ENCODE results near the gene MCF2L. TPM values are rescaled to one million over a fixed set of nuclear protein-coding genes. Genes with fewer than 3 reads are reported as not detected.

The MCF2L gene
- total and polyA plus RNA-seq, 2 donors, result 15.3 to 31.7 TPM

DNA sequence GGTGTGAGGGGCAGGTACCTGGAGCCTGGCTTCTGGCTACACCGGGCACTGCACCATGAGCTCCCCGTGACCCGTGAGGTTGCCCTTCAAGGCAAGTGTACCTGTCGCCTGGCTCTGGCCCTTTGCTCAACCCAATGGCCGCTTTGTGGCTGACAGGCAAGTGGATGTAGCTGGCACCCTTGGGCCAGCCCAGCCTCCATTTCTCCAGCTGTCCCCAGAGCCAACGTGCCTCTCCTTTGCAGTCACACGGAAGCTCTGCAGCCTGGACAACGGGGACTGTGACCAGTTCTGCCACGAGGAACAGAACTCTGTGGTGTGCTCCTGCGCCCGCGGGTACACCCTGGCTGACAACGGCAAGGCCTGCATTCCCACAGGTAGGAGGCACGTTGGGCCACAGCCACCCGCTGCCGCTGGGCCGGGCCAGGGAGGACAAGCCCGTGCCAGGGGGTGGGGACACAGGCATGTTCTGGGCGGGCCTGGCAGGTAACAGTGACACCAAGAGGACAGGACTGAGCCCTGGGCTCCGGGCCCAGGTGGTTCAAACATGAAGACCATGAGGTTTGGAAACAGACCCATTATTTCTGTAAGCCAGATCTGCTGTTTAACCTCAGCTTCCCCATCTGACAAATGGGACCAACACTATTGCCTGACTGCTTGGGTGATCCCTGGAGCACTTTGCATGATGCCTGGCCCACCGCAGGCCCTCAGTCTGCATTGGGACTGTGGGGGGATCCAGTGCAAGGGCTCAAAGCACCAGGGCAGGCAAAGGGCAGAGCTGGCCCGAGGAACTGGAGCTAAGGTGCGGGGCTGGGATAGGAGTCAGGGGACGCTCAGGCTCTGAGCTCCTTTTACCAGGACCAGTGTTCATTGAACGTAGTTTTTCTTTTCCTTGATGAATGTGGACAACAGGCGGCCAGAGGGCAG, 171.9 kb downstream of the MCF2L start:
- H3K36me3 ChIP-seq (ENCODE audit: insufficient read depth), result no peaks in the 10 kb centered on the region
- 93% methylated on average over 26 of the region's 26 CpGs for WGBS

DNA sequence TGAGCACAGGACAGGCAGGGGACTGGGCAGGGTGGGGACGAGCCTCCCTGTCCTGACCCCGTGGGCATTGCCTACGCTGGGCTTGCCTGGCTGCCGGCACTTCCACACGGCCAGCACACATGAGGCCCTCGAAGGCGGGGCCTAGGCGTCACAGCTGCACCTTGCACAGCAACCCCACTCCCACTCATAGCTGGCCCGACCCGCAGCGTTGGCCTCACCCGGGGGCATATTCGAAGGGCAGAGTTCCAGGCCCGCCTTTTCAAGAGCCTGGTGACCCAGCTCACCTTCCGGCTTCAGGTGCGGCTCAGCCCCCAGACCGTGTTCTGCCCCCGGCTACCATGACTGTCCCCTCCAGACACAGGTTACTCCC, 172.6 kb downstream of the MCF2L start:
- no peak for DNase-seq (ENCODE audit: extremely low spot score)
- no peaks in the 10 kb centered on the region for H3K36me3 ChIP-seq (ENCODE audit: insufficient read depth)
- no peak overlapping the region for H3K4me3 ChIP-seq (ENCODE audit: low read depth, low read length)
- H3K4me1 ChIP-seq (ENCODE audit: insufficient read depth), result no peaks in the 10 kb centered on the region
- H3K27ac ChIP-seq (ENCODE audit: low read depth), result no peak overlapping the region
- WGBS, result 94% methylated on average over 18 of the region's 18 CpGs

More for the DNA sequence above, 171.9 kb downstream of the MCF2L start:
- Histone ChIP-seq H3K27ac (ENCODE audit: low read depth) (no peak overlapping the region), H3K4me3 (ENCODE audit: low read depth, low read length) (no peak overlapping the region), H3K4me1 (ENCODE audit: insufficient read depth) (no peaks in the 10 kb centered on the region)
- no peak for DNase-seq (ENCODE audit: extremely low spot score)

DNA sequence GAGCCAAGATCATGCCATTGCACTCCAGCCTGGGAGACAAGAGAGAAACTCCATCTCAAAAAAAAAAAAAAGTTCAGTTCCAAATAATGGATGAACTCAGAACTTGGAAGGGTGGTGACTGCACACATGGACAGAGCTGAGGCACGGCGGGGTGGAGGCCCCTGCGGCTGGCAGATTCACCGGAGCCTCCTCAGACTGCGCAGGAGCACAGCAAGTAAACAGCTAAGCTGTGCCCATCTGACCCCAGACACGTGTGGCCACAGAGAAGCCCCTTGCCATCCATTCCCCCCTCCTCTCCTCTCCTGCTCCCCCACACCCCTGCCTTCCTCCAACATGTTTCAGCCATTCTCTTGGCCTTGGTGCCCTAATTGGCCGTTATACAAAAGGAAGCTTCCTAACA, 173.9 kb downstream of the MCF2L start:
- no peak overlapping the region for H3K27ac ChIP-seq (ENCODE audit: low read depth)
- H3K4me3 ChIP-seq (ENCODE audit: low read depth, low read length), result no peak overlapping the region
- DNase-seq (ENCODE audit: extremely low spot score), result no peak
- no peaks in the 10 kb centered on the region for H3K36me3 ChIP-seq (ENCODE audit: insufficient read depth)
- 73% methylated on average over 7 of the region's 7 CpGs for WGBS
- no peaks in the 10 kb centered on the region for H3K4me1 ChIP-seq (ENCODE audit: insufficient read depth)

DNA sequence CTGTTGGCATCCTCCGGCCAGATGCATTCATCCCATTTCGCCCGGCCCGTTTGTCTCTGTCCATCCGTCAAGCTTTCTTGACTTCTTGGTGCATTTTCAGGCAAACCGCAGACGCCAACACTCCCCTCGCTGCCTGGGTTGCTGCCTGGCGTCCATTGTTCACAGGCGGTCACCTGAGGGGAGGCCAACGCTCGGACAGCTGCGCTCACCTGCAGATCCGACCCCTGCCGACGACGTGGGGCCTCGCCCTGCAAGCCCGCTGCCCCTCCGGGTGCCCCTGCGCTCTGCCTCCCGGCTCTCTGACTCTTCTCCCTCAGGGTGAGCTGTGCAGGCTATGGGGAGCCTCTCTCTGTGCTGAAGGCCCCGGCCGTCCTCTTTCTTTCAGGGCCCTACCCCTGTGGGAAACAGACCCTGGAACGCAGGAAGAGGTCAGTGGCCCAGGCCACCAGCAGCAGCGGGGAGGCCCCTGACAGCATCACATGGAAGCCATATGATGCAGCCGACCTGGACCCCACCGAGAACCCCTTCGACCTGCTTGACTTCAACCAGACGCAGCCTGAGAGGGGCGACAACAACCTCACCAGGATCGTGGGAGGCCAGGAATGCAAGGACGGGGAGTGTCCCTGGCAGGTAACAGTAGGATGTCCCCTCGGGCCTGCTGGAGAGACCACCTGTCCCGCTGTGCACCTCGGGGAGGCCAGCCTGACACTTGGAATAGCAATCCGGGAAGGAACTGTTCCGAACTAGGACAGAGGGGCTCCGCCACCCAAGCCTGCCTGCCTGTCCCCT, 174.6 kb downstream of the MCF2L start:
- Histone ChIP-seq H3K4me1 (ENCODE audit: insufficient read depth) (no peaks in the 10 kb centered on the region), H3K27ac (ENCODE audit: low read depth) (no peak overlapping the region), H3K4me3 (ENCODE audit: low read depth, low read length) (no peak overlapping the region), H3K36me3 (ENCODE audit: insufficient read depth) (no peaks in the 10 kb centered on the region)
- 86% methylated on average over 39 of the region's 39 CpGs for WGBS
- no peak for DNase-seq (ENCODE audit: extremely low spot score)

DNA sequence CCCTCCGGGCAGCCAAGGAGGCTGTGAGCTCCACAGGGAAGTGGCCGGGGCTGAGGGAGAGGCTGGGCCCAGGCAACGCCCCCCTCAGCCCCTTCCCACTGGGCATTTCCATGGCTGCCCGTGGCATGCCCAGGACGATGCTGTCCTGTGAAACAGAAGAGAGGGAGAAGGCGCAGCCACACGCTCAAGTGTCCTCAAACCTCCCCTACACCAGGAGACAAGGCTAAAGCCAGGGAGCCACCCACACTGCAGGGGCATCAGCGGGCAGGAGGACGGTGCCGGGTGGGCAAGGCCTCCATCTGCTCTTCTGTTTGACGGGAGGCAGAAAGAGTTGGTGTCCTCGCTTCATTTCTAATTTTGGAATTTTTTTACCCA, 175.2 kb downstream of the MCF2L start:
- H3K27ac ChIP-seq (ENCODE audit: low read depth), result no peak overlapping the region
- H3K4me1 ChIP-seq (ENCODE audit: insufficient read depth), result no peaks in the 10 kb centered on the region
- DNase-seq (ENCODE audit: extremely low spot score), result no peak
- 87% methylated on average over 12 of the region's 12 CpGs for WGBS
- no peaks in the 10 kb centered on the region for H3K36me3 ChIP-seq (ENCODE audit: insufficient read depth)
- H3K4me3 ChIP-seq (ENCODE audit: low read depth, low read length), result no peak overlapping the region

DNA sequence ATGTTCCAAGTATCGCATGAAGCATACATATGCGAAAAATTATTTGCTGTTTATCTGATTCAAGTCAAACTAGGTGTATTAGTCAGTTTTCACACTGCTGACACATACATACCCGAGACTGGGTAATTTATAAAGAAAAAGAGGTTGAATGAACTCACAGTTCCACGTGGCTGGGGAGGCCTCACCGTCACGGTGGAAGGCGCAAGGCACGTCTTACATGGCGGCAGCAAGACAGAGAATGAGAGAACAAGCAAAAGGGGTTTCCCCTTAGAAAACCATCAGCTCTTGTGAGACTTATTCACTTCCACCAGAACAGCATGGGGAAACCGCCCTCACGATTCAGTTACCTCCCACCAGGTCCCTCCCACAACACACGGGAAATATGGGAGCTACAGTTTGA, 176.5 kb downstream of the MCF2L start:
- 85% methylated on average over 12 of the region's 12 CpGs for WGBS

DNA sequence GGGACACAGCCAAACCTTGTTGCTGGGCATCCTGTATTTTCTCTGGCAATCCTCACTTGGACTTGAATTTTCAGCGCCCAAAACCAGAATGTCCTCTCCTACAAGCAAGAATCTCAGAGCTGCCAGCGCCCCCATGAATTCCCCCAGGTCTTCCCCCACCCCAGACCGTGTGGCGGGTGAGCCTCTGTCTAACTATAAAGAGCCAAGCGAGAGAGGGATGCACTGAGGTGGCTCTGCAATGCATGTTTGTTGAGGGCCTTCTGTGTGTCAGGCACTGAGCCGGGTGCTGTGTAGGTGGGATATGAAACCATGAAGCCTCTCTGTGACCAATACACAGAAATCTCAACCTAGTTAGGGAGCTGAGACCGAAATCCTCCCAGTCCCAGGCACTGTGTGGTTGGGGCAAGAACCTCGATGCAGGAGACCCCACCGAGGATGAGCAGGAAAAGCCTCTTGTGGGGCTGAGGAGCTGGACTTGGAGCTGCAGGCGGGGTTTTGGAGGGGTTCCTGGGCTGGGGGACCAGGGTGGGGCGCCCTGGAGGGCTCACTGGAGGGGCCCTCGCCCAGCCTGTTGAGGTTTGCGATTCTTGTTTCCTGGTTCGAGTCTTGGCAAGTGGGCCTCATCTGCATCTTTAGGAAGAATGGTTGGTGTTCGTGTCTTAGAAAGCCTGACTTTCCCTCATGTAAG, 177.0 kb downstream of the MCF2L start:
- Histone ChIP-seq H3K4me1 (ENCODE audit: insufficient read depth) (no peaks in the 10 kb centered on the region), H3K27ac (ENCODE audit: low read depth) (no peak overlapping the region), H3K4me3 (ENCODE audit: low read depth, low read length) (no peak overlapping the region), H3K36me3 (ENCODE audit: insufficient read depth) (no peaks in the 10 kb centered on the region)
- DNase-seq (ENCODE audit: extremely low spot score), result no peak
- 89% methylated on average over 15 of the region's 15 CpGs for WGBS

More for the DNA sequence above, 176.5 kb downstream of the MCF2L start:
- H3K36me3 ChIP-seq (ENCODE audit: insufficient read depth), result no peaks in the 10 kb centered on the region
- H3K4me3 ChIP-seq (ENCODE audit: low read depth, low read length), result no peak overlapping the region
- no peak for DNase-seq (ENCODE audit: extremely low spot score)
- H3K4me1 ChIP-seq (ENCODE audit: insufficient read depth), result no peaks in the 10 kb centered on the region
- H3K27ac ChIP-seq (ENCODE audit: low read depth), result no peak overlapping the region

DNA sequence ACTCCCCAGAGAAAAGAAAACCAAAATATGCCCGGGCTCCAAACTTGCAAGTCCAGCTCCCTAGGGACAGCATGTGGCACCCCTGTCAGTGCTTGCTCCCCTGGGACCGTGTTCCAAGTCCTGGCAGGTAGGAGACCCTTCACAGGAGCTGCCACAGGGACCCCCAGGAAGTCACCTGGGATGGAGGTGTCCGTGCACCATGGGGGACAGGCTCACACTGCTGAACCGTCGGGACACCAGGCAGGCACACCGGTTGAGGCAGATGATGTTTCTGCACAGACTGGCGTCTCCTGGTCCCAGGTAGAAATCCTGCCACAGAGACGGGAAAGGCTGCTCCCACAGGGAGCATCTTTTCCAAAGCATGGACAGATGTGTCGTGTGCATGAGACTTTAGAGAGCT, 177.7 kb downstream of the MCF2L start:
- Histone ChIP-seq H3K4me3 (ENCODE audit: low read depth, low read length) (no peak overlapping the region), H3K36me3 (ENCODE audit: insufficient read depth) (no peaks in the 10 kb centered on the region), H3K4me1 (ENCODE audit: insufficient read depth) (no peaks in the 10 kb centered on the region), H3K27ac (ENCODE audit: low read depth) (no peak overlapping the region)
- no peak for DNase-seq (ENCODE audit: extremely low spot score)
- WGBS, result 85% methylated on average over 9 of the region's 9 CpGs

DNA sequence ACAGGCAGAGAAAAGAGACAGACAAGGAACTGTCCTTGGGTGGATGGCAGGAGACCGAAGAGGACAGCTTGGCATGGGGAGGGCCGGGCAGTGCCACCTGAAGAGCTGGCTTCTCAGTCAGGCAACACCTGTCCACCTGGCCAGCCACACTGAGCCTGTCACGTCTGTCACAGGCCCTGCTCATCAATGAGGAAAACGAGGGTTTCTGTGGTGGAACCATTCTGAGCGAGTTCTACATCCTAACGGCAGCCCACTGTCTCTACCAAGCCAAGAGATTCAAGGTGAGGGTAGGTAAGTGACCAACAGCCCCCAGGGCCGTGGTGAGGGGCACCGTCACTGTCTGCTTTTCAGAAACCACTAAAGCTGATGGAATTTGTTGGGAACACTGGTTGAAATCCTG, 178.2 kb downstream of the MCF2L start:
- 85% methylated on average over 8 of the region's 8 CpGs for WGBS
- DNase-seq (ENCODE audit: extremely low spot score), result no peak

DNA sequence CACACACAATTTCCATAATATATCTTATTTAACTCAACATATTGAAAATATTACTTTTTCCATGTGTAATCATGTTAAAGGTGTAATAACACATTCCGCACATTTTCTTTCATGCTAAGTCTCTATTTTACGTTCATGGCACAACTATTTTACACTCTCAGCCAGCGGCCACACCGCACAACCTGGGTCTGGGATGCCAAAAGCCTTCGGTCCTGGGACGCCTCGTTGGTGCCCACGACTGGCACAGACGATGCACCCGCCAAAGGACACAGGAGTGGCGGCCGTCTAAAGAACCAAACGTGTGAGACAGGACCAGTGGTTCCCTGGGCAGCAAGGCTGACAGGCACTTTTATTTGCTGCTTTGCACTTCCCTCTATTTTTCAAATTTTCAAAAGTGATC, 179.4 kb downstream of the MCF2L start:
- 94% methylated on average over 13 of the region's 13 CpGs for WGBS
- no peak overlapping the region for H3K4me3 ChIP-seq (ENCODE audit: low read depth, low read length)
- H3K36me3 ChIP-seq (ENCODE audit: insufficient read depth), result no peaks in the 10 kb centered on the region
- H3K27ac ChIP-seq (ENCODE audit: low read depth), result no peak overlapping the region
- H3K4me1 ChIP-seq (ENCODE audit: insufficient read depth), result no peaks in the 10 kb centered on the region
- DNase-seq (ENCODE audit: extremely low spot score), result no peak

More for the DNA sequence above, 178.2 kb downstream of the MCF2L start:
- H3K27ac ChIP-seq (ENCODE audit: low read depth), result no peak overlapping the region
- no peaks in the 10 kb centered on the region for H3K4me1 ChIP-seq (ENCODE audit: insufficient read depth)
- no peaks in the 10 kb centered on the region for H3K36me3 ChIP-seq (ENCODE audit: insufficient read depth)
- H3K4me3 ChIP-seq (ENCODE audit: low read depth, low read length), result no peak overlapping the region

DNA sequence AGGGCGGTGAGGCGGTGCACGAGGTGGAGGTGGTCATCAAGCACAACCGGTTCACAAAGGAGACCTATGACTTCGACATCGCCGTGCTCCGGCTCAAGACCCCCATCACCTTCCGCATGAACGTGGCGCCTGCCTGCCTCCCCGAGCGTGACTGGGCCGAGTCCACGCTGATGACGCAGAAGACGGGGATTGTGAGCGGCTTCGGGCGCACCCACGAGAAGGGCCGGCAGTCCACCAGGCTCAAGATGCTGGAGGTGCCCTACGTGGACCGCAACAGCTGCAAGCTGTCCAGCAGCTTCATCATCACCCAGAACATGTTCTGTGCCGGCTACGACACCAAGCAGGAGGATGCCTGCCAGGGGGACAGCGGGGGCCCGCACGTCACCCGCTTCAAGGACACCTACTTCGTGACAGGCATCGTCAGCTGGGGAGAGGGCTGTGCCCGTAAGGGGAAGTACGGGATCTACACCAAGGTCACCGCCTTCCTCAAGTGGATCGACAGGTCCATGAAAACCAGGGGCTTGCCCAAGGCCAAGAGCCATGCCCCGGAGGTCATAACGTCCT, 180.0 kb downstream of the MCF2L start:
- DNase-seq (ENCODE audit: extremely low spot score), result no peak

More for the DNA sequence above, 180.0 kb downstream of the MCF2L start:
- no peaks in the 10 kb centered on the region for H3K4me1 ChIP-seq (ENCODE audit: insufficient read depth)
- no peak overlapping the region for H3K27ac ChIP-seq (ENCODE audit: low read depth)
- WGBS, result 94% methylated on average over 38 of the region's 38 CpGs
- H3K4me3 ChIP-seq (ENCODE audit: low read depth, low read length), result no peak overlapping the region
- no peaks in the 10 kb centered on the region for H3K36me3 ChIP-seq (ENCODE audit: insufficient read depth)

Data from urinary bladder (tissue), 4 donors.